Endothelial cell of umbilical vein (primary cell): ENCODE results near the gene MRPL32.
A peak's percentile ranks its signal among the peaks of the same experiment; 100 is the strongest.

Experiments
- CTCF ChIP-seq, 2 donors: IDR thresholded peaks; 1 replicate in 1 of 2; 2 replicates in 1 of 2; pipeline ENCODE4 v1.5.1; 2011; ENCODE audit warnings: low read length in 2 of 2, mild to moderate bottlenecking in 2 of 2, moderate library complexity in 2 of 2, control low read depth in 1 of 2, inconsistent platforms in 1 of 2, low read depth in 1 of 2; ENCODE audit not compliant: insufficient read depth in 1 of 2; ENCODE audit errors: extremely low read depth in 1 of 2
- EZH2 ChIP-seq: IDR thresholded peaks from 2 replicates; pipeline ENCODE4 v1.6.1; 2012; ENCODE audit warnings: borderline replicate concordance, low read depth, mild to moderate bottlenecking, moderate library complexity, low read length, inconsistent platforms; ENCODE audit not compliant: severe bottlenecking
- FOS ChIP-seq: IDR thresholded peaks from 2 replicates; pipeline ENCODE4 v1.6.1; 2011; ENCODE audit warnings: mild to moderate bottlenecking, low read length, moderate library complexity, borderline replicate concordance; ENCODE audit not compliant: insufficient read depth
- GATA2 ChIP-seq: IDR thresholded peaks from 2 replicates; pipeline ENCODE4 v1.7.0; 2011; ENCODE audit warnings: low read depth, mild to moderate bottlenecking, moderate library complexity, mixed read lengths, low read length; ENCODE audit not compliant: insufficient read length, insufficient read depth
- JUN ChIP-seq: IDR thresholded peaks from 2 replicates; pipeline ENCODE4 v1.6.1; 2011; ENCODE audit warnings: borderline replicate concordance, low read depth; ENCODE audit not compliant: insufficient read length, insufficient read depth
- MYC ChIP-seq: IDR thresholded peaks from one replicate; pipeline ENCODE4 v1.6.1; 2011; ENCODE audit warnings: mild to moderate bottlenecking, low read depth, low read length
- POLR2A ChIP-seq: IDR thresholded peaks from 2 replicates; pipeline ENCODE4 v1.6.1; 2012; ENCODE audit warnings: low read depth, mild to moderate bottlenecking, control low read depth, low read length
- POLR2AphosphoS5 ChIP-seq: IDR thresholded peaks from 2 replicates; pipeline ENCODE4 v1.6.1; 2012; ENCODE audit warnings: low read depth, mild to moderate bottlenecking, control low read depth, low read length, moderate library complexity; ENCODE audit not compliant: insufficient read depth
- TF ChIP-seq, protein P1 (sequence below): IDR thresholded peaks from 2 replicates; pipeline ENCODE4 v1.6.1; 2011; ENCODE audit not compliant: insufficient read depth, insufficient read length

DNA sequence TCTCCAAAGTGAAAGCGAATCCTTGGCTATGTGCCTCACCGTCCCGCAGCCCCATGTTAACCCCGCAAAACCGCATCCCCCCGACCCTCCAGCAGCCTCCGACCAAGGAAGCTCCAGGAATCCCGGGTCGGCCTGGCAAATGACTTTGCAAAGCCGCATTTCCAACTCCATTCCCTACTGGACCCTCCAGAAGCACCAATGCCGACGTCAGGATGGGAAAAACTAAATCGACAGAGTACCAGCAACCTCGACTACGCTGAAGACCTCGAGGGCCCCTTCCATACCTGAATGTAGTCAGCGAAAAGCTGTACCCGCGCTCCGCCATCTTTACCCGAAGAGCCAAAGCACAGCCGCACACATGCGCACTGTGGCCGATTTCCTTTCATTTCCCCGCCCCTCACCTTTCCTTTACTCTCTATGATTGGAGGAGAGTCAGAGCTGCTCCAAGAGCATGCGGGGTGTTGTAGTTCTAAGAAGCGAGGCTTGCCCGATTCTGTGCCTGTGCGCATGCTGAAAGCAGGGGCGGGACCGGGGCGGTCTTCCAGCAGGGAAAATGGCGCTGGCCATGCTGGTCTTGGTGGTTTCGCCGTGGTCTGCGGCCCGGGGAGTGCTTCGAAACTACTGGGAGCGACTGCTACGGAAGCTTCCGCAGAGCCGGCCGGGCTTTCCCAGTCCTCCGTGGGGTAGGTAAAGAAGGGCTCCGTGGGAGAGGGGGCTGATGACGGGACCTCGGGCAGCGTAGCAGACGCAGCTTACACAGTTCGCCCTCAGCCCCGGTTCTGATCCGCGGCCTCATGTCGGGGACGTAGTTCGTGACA lies at the start of gene MRPL32, which contains the start of gene PSMA2:
- TF ChIP-seq CTCF (IDR thresholded peaks at IDR 0.05; ENCODE audit: extremely low read depth in 1 of 2, insufficient read depth in 1 of 2, low read depth in 1 of 2, low read length in 2 of 2) (no peak), POLR2A (peak; percentile 74), POLR2AphosphoS5 (peak; percentile 62), GATA2 (no peak), EZH2 (no peak), FOS (no peak), JUN (no peak), MYC (peak; percentile 38)
- TF ChIP-seq, protein P1, sequence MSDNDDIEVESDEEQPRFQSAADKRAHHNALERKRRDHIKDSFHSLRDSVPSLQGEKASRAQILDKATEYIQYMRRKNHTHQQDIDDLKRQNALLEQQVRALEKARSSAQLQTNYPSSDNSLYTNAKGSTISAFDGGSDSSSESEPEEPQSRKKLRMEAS = peak; percentile 65
